Activated CD4-positive, alpha-beta T cell treated with anti-CD3 and anti-CD28 coated beads, Interleukin-2, amount 10 ng/mL, durations not matched to agents 7 days and 5 days (primary cell): ENCODE measurements around the gene EXOC4. TPM values are rescaled to one million over a fixed set of nuclear protein-coding genes. Genes with fewer than 3 reads are reported as not detected.
"Not testable (repeated sequence)": the region's sequence is repeated elsewhere in the genome, so short reads cannot be mapped to it uniquely, and the experiment has no call there.

ENCODE experiments used
- CTCF ChIA-PET: fragments of 350-600 bp; sonication (Branson Sonifier 250); formaldehyde crosslinking; loops from one replicate; lab custom pipeline; 2021; ENCODE audit warnings: antibody characterized with exemption; lab: Charles Lee
- POLR2A ChIA-PET: fragments of 350-600 bp; sonication (Branson Sonifier 250); formaldehyde crosslinking; loops from one replicate; lab custom pipeline; 2021; ENCODE audit warnings: antibody characterized with exemption; lab: Charles Lee
- DNase-seq: peaks from one replicate; pipeline ENCODE4 v3.0.0-alpha.2; 2020
- H3K27ac Mint-ChIP-seq: one replicate; pipeline ENCODE4 v1.8.0; 2021; ENCODE audit warnings: mild to moderate bottlenecking, moderate library complexity, mixed read lengths
- H3K27me3 Mint-ChIP-seq: one replicate; pipeline ENCODE4 v1.8.0; 2021; ENCODE audit warnings: mixed read lengths
- H3K36me3 Mint-ChIP-seq: one replicate; pipeline ENCODE4 v1.8.0; 2021; ENCODE audit warnings: low read depth, mixed read lengths
- H3K4me1 Mint-ChIP-seq: one replicate; pipeline ENCODE4 v1.8.0; 2021; ENCODE audit warnings: mixed read lengths
- H3K4me3 Mint-ChIP-seq: one replicate; pipeline ENCODE4 v1.8.0; 2021; ENCODE audit warnings: mild to moderate bottlenecking, moderate library complexity, mixed read lengths
- H3K9me3 Mint-ChIP-seq: one replicate; pipeline ENCODE4 v1.8.0; 2021; ENCODE audit warnings: mixed read lengths
- total RNA-seq, 2 experiments: library from RNA; stranded (reverse); gene quantifications; one replicate each; pipeline ENCODE4 v1.2.3, GENCODE V29; 2021

The EXOC4 gene
- total RNA-seq, 2 experiments from 2014 or later = 76.7 to 84.6 TPM

DNA sequence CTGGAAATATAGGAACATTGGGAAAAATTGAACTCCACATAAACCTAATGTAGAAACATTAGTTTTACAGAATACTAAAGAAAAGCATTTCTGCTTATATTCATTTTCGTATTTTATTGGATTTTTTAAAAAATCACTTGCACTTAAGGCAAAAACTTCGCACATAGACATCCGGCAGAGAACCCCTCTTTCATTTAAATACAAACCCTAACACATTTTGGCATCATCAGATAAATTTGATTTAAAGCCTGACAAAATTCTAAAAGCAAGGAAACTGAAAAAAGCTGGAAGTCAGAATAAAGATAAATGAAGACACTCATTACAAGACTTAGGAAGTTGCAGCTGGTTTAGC, 396 bp upstream of the EXOC4 start:
- ChIA-PET CTCF (interaction anchor here (1.2 to 1.3 kb wide), 2 partner anchors 10 to 171 kb away, joined by 3 to 4 read pairs; partner anchors contain the start of gene CHCHD3), POLR2A (no interaction called here)
- no peaks in the 10 kb centered on the region for H3K27me3 Mint-ChIP-seq
- DNase-seq = no peak
- H3K4me3 Mint-ChIP-seq = peak overlapping the region; percentile 93
- H3K27ac Mint-ChIP-seq = no peak overlapping the region
- peaks cover 40% of the 10 kb centered on the region for H3K4me1 Mint-ChIP-seq
- H3K36me3 Mint-ChIP-seq = peaks cover 8% of the 10 kb centered on the region
- H3K9me3 Mint-ChIP-seq = no peaks in the 10 kb centered on the region

DNA sequence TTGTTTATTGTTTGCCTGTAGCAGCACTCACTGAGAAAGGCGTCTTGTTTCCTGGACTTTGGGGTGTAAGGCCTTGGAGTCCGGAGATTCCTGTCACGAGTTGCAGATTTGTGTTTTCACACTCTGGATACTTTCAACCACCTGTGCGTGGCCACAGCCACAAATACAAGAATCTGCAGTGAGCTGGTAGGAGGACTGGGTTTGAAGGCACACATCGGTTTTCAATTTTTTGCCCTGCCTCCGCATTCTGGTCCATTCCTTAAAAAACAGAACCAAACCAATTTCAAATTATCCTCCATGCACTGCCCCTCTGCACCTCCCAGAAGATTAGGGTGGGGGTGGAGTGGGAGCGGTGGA, 619 bp downstream of the EXOC4 start:
- Mint-ChIP-seq H3K27me3 (no peaks in the 10 kb centered on the region), H3K27ac (peak overlapping the region; percentile 92), H3K4me1 (peaks cover 41% of the 10 kb centered on the region), H3K9me3 (no peaks in the 10 kb centered on the region), H3K36me3 (peaks cover 8% of the 10 kb centered on the region), H3K4me3 (peak overlapping the region; percentile 93)
- ChIA-PET CTCF (interaction anchor here (1.2 to 1.3 kb wide), 2 partner anchors 11 to 172 kb away, joined by 3 to 4 read pairs; partner anchors contain the start of gene CHCHD3), POLR2A (no interaction called here)
- DNase-seq = peak; percentile 13

DNA sequence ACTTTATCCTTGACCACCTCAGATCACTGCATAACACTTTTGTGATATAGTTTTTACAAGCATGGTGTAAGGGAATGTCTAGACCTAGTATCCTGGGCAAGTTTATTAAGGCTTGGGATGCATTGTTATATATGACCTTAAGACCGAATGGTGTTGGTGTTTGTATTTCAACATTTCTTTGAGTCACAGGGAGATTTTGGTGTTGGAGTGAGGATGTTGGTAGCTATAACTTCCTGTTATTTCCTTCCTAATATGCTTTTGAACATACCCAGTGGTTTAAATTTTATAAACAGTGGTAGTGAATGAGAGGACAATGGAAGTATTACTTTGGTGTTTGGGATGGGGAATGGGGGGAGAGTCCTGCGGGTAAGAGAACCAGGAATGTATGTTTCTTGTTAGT, 2.6 kb downstream of the EXOC4 start:
- POLR2A ChIA-PET = no interaction called here
- Mint-ChIP-seq H3K36me3 (peaks cover 8% of the 10 kb centered on the region), H3K27ac (no peak overlapping the region), H3K4me1 (peaks cover 41% of the 10 kb centered on the region), H3K9me3 (no peaks in the 10 kb centered on the region), H3K4me3 (no peak overlapping the region), H3K27me3 (no peaks in the 10 kb centered on the region)
- no peak for DNase-seq
- CTCF ChIA-PET = interaction anchor here (0.6 kb wide), 1 partner anchor 1746 kb away, joined by 3 read pairs; no protein-coding TSS in a partner anchor

DNA sequence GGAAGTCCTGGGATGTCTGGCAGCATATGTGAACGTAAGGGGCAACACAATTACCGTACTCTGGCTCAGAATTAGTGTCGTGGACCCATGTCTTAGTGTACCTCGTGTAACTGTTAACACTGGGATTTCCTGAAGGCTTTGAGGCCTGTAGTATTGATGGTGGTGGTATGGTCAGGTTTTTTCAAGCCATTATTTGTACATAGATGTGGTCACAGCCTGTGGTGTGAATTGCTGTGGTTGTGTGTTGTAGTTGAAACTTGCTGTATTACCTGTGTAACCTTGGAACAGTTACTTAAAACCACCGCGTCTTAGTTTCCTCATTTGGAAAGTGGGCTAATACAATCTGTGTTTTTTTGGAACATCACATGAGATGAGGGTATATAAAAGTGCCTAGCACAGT, 5.3 kb downstream of the EXOC4 start:
- H3K27ac Mint-ChIP-seq = no peak overlapping the region
- peaks cover 33% of the 10 kb centered on the region for H3K4me1 Mint-ChIP-seq
- CTCF ChIA-PET = no interaction called here
- no peak for DNase-seq
- peaks cover 15% of the 10 kb centered on the region for H3K36me3 Mint-ChIP-seq
- no peaks in the 10 kb centered on the region for H3K27me3 Mint-ChIP-seq
- no peaks in the 10 kb centered on the region for H3K9me3 Mint-ChIP-seq
- no peak overlapping the region for H3K4me3 Mint-ChIP-seq
- POLR2A ChIA-PET = no interaction called here

DNA sequence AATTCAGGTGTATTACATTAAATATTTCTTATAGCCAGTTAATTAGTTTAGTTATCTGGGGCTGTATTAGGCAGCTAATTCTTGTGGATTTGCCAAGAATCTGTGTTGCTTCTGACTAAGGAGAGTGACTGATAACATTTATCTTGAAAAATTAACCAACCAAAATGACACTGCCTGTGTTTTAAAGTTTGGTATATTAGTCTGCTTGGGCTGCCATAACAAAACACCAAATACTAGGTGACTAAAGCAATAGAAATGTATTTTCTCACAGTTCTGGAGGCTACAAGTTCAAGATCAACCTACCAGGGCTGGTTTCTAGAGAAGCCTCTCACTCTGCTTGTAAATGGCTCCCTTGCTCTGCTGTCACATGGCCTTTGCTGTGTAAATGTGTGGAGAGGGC, 12.9 kb downstream of the EXOC4 start:
- peaks cover 7% of the 10 kb centered on the region for H3K4me1 Mint-ChIP-seq
- H3K27me3 Mint-ChIP-seq = no peaks in the 10 kb centered on the region
- ChIA-PET POLR2A (no interaction called here), CTCF (no interaction called here)
- H3K36me3 Mint-ChIP-seq = peaks cover 21% of the 10 kb centered on the region
- no peak for DNase-seq
- H3K9me3 Mint-ChIP-seq = no peaks in the 10 kb centered on the region
- no peak overlapping the region for H3K27ac Mint-ChIP-seq
- H3K4me3 Mint-ChIP-seq = no peak overlapping the region

DNA sequence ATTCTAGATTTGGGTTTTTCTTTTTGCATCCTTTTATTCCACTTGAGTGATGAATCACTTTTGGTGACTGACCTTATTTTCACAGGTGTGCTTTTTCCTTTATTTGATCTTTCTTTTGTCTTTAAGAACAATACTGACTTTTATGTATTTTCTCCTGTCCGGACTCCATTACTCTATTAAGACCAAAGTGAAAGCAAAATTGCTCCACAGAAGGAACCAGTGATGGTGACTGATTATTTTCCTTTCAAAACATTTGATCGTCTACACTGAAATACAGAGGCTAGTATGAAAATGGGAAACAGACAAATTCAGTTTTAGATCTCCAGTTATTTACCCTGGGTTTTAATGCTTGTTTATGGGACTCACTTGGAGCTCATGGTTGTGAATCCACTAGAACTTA, 15.5 kb downstream of the EXOC4 start:
- H3K4me3 Mint-ChIP-seq = no peak overlapping the region
- ChIA-PET CTCF (interaction anchor here (1.1 kb wide), 2 partner anchors 15 to 166 kb away, joined by 3 read pairs; no protein-coding TSS in a partner anchor), POLR2A (no interaction called here)
- no peak overlapping the region for H3K27ac Mint-ChIP-seq
- H3K4me1 Mint-ChIP-seq = peaks cover 7% of the 10 kb centered on the region
- no peaks in the 10 kb centered on the region for H3K27me3 Mint-ChIP-seq
- no peaks in the 10 kb centered on the region for H3K9me3 Mint-ChIP-seq
- DNase-seq = no peak
- H3K36me3 Mint-ChIP-seq = peaks cover 14% of the 10 kb centered on the region

DNA sequence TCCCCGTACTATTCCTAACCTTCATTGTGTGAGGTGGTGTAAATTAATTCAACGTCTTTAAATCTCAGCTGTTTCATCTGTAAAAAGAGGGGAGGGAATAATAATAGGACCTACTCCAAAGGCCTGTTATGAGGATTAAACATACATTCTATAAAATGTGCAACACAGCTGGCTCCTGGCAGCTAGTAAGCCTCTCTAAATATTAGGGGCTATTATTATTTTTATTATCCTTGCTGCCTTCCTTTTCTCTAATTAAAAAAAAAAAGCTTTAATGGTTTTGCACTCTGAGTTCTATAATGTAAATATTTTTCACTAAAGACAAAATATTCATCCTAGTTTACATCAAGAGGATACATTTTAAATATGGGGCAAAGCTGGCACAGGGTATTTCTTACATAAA, 19.5 kb downstream of the EXOC4 start:
- no peak for DNase-seq
- no peaks in the 10 kb centered on the region for H3K27me3 Mint-ChIP-seq
- no peaks in the 10 kb centered on the region for H3K9me3 Mint-ChIP-seq
- ChIA-PET CTCF (interaction anchor here (0.6 kb wide), 1 partner anchor 41 kb away, joined by 3 read pairs; no protein-coding TSS in a partner anchor), POLR2A (no interaction called here)
- no peak overlapping the region for H3K27ac Mint-ChIP-seq
- no peak overlapping the region for H3K4me3 Mint-ChIP-seq
- H3K4me1 Mint-ChIP-seq = peaks cover 5% of the 10 kb centered on the region
- H3K36me3 Mint-ChIP-seq = peaks cover 33% of the 10 kb centered on the region

DNA sequence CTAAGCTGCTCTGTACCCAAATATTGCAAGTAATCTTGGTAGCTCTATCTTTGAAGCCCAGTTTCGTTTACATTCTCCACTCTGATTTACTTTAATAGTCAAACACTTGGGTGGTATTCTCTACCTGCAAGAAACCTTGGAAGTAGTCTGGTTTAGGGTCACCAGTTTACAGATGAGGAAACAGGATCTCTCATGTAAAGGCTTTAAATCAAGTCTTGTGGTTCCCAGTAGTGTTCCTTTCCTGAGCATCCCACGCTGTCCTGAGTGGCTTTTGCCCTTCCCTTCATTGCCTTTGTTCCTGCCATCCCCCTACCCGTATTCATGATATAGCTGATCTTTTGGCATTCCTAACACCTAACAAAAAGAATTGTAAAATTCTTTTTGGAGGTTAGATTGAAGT, 20.3 kb downstream of the EXOC4 start:
- CTCF ChIA-PET = no interaction called here
- no peaks in the 10 kb centered on the region for H3K9me3 Mint-ChIP-seq
- no peak for DNase-seq
- H3K27me3 Mint-ChIP-seq = no peaks in the 10 kb centered on the region
- H3K4me1 Mint-ChIP-seq = peaks cover 3% of the 10 kb centered on the region
- no peak overlapping the region for H3K4me3 Mint-ChIP-seq
- peaks cover 39% of the 10 kb centered on the region for H3K36me3 Mint-ChIP-seq
- POLR2A ChIA-PET = no interaction called here
- no peak overlapping the region for H3K27ac Mint-ChIP-seq

DNA sequence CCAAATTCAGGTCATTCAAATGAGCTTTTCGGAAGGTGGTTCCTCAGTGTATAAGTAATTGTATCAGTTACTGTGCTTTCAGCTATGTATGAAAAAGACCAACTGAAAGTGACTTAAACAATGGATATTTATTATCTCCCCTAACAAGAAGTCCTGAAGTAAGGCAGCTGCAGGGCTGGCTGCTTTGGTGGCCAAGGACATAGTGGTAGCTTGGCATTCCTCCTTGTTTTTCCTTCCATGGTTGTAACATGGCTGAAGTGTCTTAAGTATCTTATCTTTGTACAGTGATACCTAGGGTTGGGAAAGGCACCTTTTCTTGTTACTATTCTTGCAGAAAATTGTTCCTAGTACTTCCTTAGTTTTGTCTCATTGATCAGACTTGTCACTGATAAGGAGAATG, 21.4 kb downstream of the EXOC4 start:
- Mint-ChIP-seq H3K9me3 (no peaks in the 10 kb centered on the region), H3K4me1 (no peaks in the 10 kb centered on the region), H3K27ac (no peak overlapping the region), H3K36me3 (peaks cover 44% of the 10 kb centered on the region), H3K4me3 (no peak overlapping the region), H3K27me3 (no peaks in the 10 kb centered on the region)
- ChIA-PET POLR2A (no interaction called here), CTCF (no interaction called here)
- DNase-seq = no peak

DNA sequence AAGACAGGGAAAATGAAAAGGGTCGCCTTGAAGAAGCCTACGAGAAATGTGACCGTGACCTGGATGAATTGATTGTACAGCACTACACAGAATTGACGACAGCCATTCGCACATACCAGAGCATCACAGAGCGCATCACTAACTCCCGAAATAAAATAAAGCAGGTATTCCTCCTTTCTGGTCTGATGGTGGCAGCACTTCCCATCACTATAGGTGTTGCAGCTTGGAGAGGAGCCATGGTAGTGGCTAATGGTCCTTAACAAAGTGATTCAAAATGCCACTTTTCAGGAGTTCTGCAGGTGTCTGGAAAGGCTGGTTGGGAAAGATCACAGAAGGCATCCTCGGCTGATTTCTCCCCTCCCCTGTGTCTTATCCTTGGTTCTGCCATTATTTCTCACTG, 22.1 kb downstream of the EXOC4 start:
- H3K27me3 Mint-ChIP-seq = no peaks in the 10 kb centered on the region
- ChIA-PET CTCF (no interaction called here), POLR2A (no interaction called here)
- no peaks in the 10 kb centered on the region for H3K4me1 Mint-ChIP-seq
- H3K4me3 Mint-ChIP-seq = no peak overlapping the region
- H3K36me3 Mint-ChIP-seq = peaks cover 47% of the 10 kb centered on the region
- no peak for DNase-seq
- no peak overlapping the region for H3K27ac Mint-ChIP-seq
- no peaks in the 10 kb centered on the region for H3K9me3 Mint-ChIP-seq

DNA sequence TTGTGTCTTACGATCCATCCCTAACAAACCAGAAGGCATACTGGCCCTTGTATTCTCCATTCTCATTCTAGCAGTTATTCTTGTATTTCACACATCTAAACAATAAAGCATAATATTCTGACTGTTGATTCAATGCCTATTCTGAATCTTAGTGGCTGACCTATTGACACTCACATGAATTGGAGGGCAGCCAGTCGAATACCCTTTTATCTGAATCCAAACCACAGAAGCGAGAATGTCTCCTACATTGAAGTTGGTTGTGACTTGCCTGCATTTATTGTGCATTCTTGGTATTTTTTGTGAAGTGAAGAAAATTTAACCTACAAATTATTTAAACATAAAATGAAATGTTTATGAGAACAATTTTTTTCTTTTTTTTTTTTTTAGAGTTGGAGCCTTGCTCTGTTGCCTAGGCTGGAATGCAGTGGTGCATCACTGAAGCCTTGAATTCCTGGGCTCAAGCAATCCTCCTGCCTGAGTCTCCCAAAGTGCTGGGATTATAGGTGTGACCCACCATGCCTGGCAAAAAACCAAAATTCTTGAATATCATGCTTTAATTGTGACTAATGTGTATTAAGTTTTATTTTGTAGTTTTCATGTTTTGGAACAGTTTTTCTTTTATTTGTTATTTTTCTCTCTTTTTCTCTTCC, 22.7 kb downstream of the EXOC4 start:
- POLR2A ChIA-PET = no interaction called here
- H3K9me3 Mint-ChIP-seq = no peaks in the 10 kb centered on the region
- no peak for DNase-seq
- peaks cover 48% of the 10 kb centered on the region for H3K36me3 Mint-ChIP-seq
- no peaks in the 10 kb centered on the region for H3K4me1 Mint-ChIP-seq
- H3K27ac Mint-ChIP-seq = no peak overlapping the region
- CTCF ChIA-PET = no interaction called here
- no peaks in the 10 kb centered on the region for H3K27me3 Mint-ChIP-seq
- no peak overlapping the region for H3K4me3 Mint-ChIP-seq

DNA sequence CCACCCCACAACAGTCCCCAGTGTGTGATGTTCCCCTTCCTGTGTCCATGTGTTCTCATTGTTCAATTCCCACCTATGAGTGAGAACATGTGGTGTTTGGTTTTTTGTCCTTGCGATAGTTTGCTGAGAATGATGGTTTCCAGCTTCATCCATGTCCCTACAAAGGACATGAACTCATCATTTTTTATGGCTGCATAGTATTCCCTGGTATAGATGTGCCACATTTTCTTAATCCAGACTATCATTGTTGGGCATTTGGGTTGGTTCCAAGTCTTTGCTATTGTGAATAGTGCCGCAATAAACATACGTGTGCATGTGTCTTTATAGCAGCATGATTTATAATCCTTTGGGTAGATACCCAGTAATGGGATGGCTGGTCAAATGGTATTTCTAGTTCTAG, 26.1 kb downstream of the EXOC4 start:
- CTCF ChIA-PET, H3K27me3 Mint-ChIP-seq, DNase-seq, H3K4me1 Mint-ChIP-seq, POLR2A ChIA-PET, H3K4me3 Mint-ChIP-seq, H3K27ac Mint-ChIP-seq, H3K9me3 Mint-ChIP-seq: not testable (repeated sequence)
- peaks cover 51% of the 10 kb centered on the region for H3K36me3 Mint-ChIP-seq

DNA sequence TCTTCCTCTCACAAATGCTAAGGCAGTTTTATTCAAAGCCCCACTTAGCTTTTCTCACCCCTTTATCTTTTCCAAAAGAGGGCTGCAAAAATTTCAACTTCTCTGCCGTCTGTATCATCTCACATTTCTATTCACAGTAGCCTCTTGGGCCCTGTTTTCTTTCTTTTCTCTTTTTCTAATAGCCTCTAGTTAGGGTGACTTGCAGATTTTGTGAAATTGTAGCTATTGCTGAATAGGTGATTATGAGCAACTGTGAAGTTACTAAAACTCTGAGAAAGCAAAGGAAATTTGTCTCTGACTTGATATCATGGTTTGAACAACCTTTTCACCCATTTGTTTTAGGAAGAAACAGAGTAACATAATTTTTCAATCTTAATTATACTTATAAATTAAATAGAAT, 29.2 kb downstream of the EXOC4 start:
- CTCF ChIA-PET = interaction anchor here (0.8 kb wide), 1 partner anchor 10 kb away, joined by 3 read pairs; no protein-coding TSS in a partner anchor
- POLR2A ChIA-PET = no interaction called here
- no peak overlapping the region for H3K27ac Mint-ChIP-seq
- DNase-seq = no peak
- H3K4me3 Mint-ChIP-seq = no peak overlapping the region
- H3K4me1 Mint-ChIP-seq = no peaks in the 10 kb centered on the region
- H3K9me3 Mint-ChIP-seq = no peaks in the 10 kb centered on the region
- H3K27me3 Mint-ChIP-seq = no peaks in the 10 kb centered on the region
- H3K36me3 Mint-ChIP-seq = peaks cover 27% of the 10 kb centered on the region

DNA sequence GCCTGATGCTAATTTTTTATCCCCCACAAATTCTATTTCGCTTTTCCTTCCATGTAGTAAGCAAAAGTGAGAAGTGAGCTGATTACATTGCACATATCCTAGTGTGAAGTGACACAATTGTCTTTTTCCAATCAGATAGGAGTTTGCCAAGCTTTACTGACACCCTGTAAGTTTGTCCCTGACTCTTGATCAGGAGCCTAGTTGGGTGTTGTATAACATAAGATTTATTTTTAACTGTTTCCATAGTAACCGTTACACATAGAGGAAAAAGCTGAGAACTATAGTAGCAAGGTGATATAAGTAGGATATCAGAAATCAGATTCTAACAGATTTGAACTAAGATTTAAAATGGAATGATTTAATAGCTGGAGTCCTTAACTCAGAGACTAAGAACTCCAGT, 31.2 kb downstream of the EXOC4 start:
- H3K36me3 Mint-ChIP-seq = peaks cover 16% of the 10 kb centered on the region
- no peak overlapping the region for H3K27ac Mint-ChIP-seq
- no peak for DNase-seq
- H3K4me3 Mint-ChIP-seq = no peak overlapping the region
- CTCF ChIA-PET = interaction anchor here (1.0 kb wide), 1 partner anchor 15 kb away, joined by 3 read pairs; no protein-coding TSS in a partner anchor
- POLR2A ChIA-PET = interaction anchor here (0.6 kb wide), 1 partner anchor 21 kb away, joined by 3 read pairs; no protein-coding TSS in a partner anchor
- H3K4me1 Mint-ChIP-seq = no peaks in the 10 kb centered on the region
- H3K27me3 Mint-ChIP-seq = no peaks in the 10 kb centered on the region
- H3K9me3 Mint-ChIP-seq = no peaks in the 10 kb centered on the region
